Fibroblast of lung (primary cell): Measurements from ENCODE around the gene AATK. TPM values are rescaled to one million over a fixed set of nuclear protein-coding genes. Genes with fewer than 3 reads are reported as not detected.
A peak's percentile ranks its signal among the peaks of the same experiment; 100 is the strongest.

Experiments used
- DNase-seq, 2 donors: peaks; one replicate each; pipeline versions ENCODE4 v3.0.0 to v3.0.0-alpha.2; 2010; ENCODE audit warnings: low read depth in 2 of 2
- H2AFZ ChIP-seq: 2 replicates; pipeline ENCODE4 v1.5.1; 2012; ENCODE audit warnings: low read length, control low read depth, inconsistent platforms
- H3K27ac ChIP-seq: 2 replicates; pipeline ENCODE4 v1.5.1; 2011; ENCODE audit warnings: low read length, control low read depth; ENCODE audit not compliant: insufficient read depth
- H3K27me3 ChIP-seq: 2 replicates; pipeline ENCODE4 v1.5.1; 2011; ENCODE audit warnings: mild to moderate bottlenecking, low read length; ENCODE audit not compliant: control insufficient read depth, insufficient read depth
- H3K36me3 ChIP-seq: 2 replicates; pipeline ENCODE4 v1.5.1; 2011; ENCODE audit warnings: low read length; ENCODE audit not compliant: control insufficient read depth, insufficient read depth
- H3K4me1 ChIP-seq: 2 replicates; pipeline ENCODE4 v1.5.1; 2011; ENCODE audit warnings: low read length; ENCODE audit not compliant: control insufficient read depth, insufficient read depth; ENCODE audit errors: extremely low read depth
- H3K4me2 ChIP-seq: 2 replicates; pipeline ENCODE4 v1.5.1; 2011; ENCODE audit warnings: low read length, control low read depth; ENCODE audit not compliant: insufficient read depth; ENCODE audit errors: extremely low read depth
- H3K4me3 ChIP-seq, 4 experiments: fragments of 200-600 bp in 1 of 4; sonication (generic) in 1 of 4; replicated peaks in 1 of 4; 2 replicates each; pipeline ENCODE4 v1.5.1; 2011 to 2016; ENCODE audit warnings: low read length in 4 of 4, low read depth in 3 of 4, mild to moderate bottlenecking in 3 of 4, control low read depth in 2 of 4, inconsistent platforms in 1 of 4, mixed read lengths in 1 of 4; ENCODE audit not compliant: insufficient read depth in 1 of 4; ENCODE audit errors: control extremely low read depth in 1 of 4
- H3K79me2 ChIP-seq: 2 replicates; pipeline ENCODE4 v1.5.1; 2012; ENCODE audit warnings: mild to moderate bottlenecking, low read length, inconsistent platforms; ENCODE audit not compliant: control insufficient read depth, insufficient read depth
- H3K9ac ChIP-seq: 2 replicates; pipeline ENCODE4 v1.5.1; 2011; ENCODE audit warnings: mild to moderate bottlenecking, low read length, control low read depth; ENCODE audit not compliant: insufficient read depth
- H3K9me3 ChIP-seq: 2 replicates; pipeline ENCODE4 v1.5.1; 2012; ENCODE audit warnings: low read depth, low read length; ENCODE audit not compliant: control insufficient read depth, insufficient read depth
- H4K20me1 ChIP-seq: 2 replicates; pipeline ENCODE4 v1.5.1; 2011; ENCODE audit warnings: low read length; ENCODE audit not compliant: control insufficient read depth, insufficient read depth; ENCODE audit errors: extremely low read depth
- CTCF ChIP-seq, 2 donors: IDR thresholded peaks in 1 of 2; conservative IDR thresholded peaks in 1 of 2; 1 replicate in 1 of 2; 2 replicates in 1 of 2; pipeline ENCODE4 v1.5.1; 2011 to 2012; ENCODE audit warnings: low read length in 2 of 2, control low read depth in 1 of 2, inconsistent platforms in 1 of 2, low read depth in 1 of 2, mild to moderate bottlenecking in 1 of 2
- EZH2 ChIP-seq: IDR thresholded peaks from 2 replicates; pipeline ENCODE4 v1.5.1; 2012; ENCODE audit warnings: low read length, control low read depth, mild to moderate bottlenecking; ENCODE audit errors: missing control alignments
- polyA plus RNA-seq, 2 donors: library from polyadenylated mRNA; depleted of rRNA in 1 of 2; stranded (reverse) in 1 of 2; unstranded in 1 of 2; fragments of >200 nt; gene quantifications; 2 replicates each; pipeline ENCODE4 v1.2.1, GENCODE V29; 2011 to 2012; ENCODE audit warnings: missing spikeins in 1 of 2
- total RNA-seq: library from RNA; depleted of rRNA; stranded (reverse); fragments of >200 nt; gene quantifications from 2 replicates; pipeline ENCODE4 v1.2.1, GENCODE V29; 2014

Gene AATK
- total and polyA plus RNA-seq, 2 donors (not counting 1 experiment from before 2014, with no cell fraction given), result 0.16 to 0.50 TPM

GRCh38 chr17:81109957-81110356, 56.1 kb downstream of the AATK start:
- H3K36me3 ChIP-seq, result no peaks in the 10 kb centered on the region
- no peak overlapping the region for H3K4me3 ChIP-seq
- no peak overlapping the region for H2AFZ ChIP-seq
- H3K9ac ChIP-seq, result no peak overlapping the region
- TF ChIP-seq EZH2 (no peak), CTCF (conservative IDR thresholded peaks at IDR 0.05 in 1 of 2, IDR thresholded peaks at IDR 0.05 in 1 of 2; ENCODE audit: low read depth in 1 of 2, low read length in 2 of 2) (no peak)
- no peaks in the 10 kb centered on the region for H3K27me3 ChIP-seq
- no peaks in the 10 kb centered on the region for H3K79me2 ChIP-seq
- no peak overlapping the region for H3K27ac ChIP-seq
- no peak overlapping the region for H3K4me2 ChIP-seq
- H4K20me1 ChIP-seq, result no peaks in the 10 kb centered on the region
- peak in 1 of 2 donors; percentile 28 for DNase-seq
- no peaks in the 10 kb centered on the region for H3K9me3 ChIP-seq
- no peaks in the 10 kb centered on the region for H3K4me1 ChIP-seq

GRCh38 chr17:81108220-81108619, 57.8 kb downstream of the AATK start:
- no peaks in the 10 kb centered on the region for H3K4me1 ChIP-seq

GRCh38 chr17:81106716-81107115, 59.3 kb downstream of the AATK start:
- no peak for TF ChIP-seq CTCF (conservative IDR thresholded peaks at IDR 0.05 in 1 of 2, IDR thresholded peaks at IDR 0.05 in 1 of 2; ENCODE audit: low read depth in 1 of 2, low read length in 2 of 2)
- no peak for TF ChIP-seq EZH2
- H3K27ac ChIP-seq, result no peak overlapping the region

More at GRCh38 chr17:81108220-81108619, 57.8 kb downstream of the AATK start:
- Histone ChIP-seq H3K27ac (no peak overlapping the region), H3K27me3 (no peaks in the 10 kb centered on the region), H3K9ac (no peak overlapping the region), H3K36me3 (no peaks in the 10 kb centered on the region), H3K9me3 (no peaks in the 10 kb centered on the region), H4K20me1 (no peaks in the 10 kb centered on the region), H3K4me2 (no peak overlapping the region), H3K79me2 (no peaks in the 10 kb centered on the region), H3K4me3 (no peak overlapping the region), H2AFZ (no peak overlapping the region)
- TF ChIP-seq CTCF (conservative IDR thresholded peaks at IDR 0.05 in 1 of 2, IDR thresholded peaks at IDR 0.05 in 1 of 2; ENCODE audit: low read depth in 1 of 2, low read length in 2 of 2), result no peak
- TF ChIP-seq EZH2, result no peak
- DNase-seq, result no peak

More at GRCh38 chr17:81106716-81107115, 59.3 kb downstream of the AATK start:
- no peaks in the 10 kb centered on the region for H3K4me1 ChIP-seq
- no peak overlapping the region for H2AFZ ChIP-seq
- no peaks in the 10 kb centered on the region for H3K79me2 ChIP-seq
- H3K27me3 ChIP-seq, result no peaks in the 10 kb centered on the region
- no peaks in the 10 kb centered on the region for H3K36me3 ChIP-seq
- no peaks in the 10 kb centered on the region for H3K9me3 ChIP-seq
- no peak overlapping the region for H3K9ac ChIP-seq
- DNase-seq, result no peak
- no peak overlapping the region for H3K4me3 ChIP-seq
- H3K4me2 ChIP-seq, result no peak overlapping the region
- H4K20me1 ChIP-seq, result no peaks in the 10 kb centered on the region
